ENCODE results near the gene RCBTB1. TPM values are rescaled to one million over a fixed set of nuclear protein-coding genes. Genes with fewer than 3 reads are reported as not detected.
"Not testable (repeated sequence)": the region's sequence is repeated elsewhere in the genome, so short reads cannot be mapped to it uniquely, and the experiment has no call there.

Gene RCBTB1
- total RNA-seq, 1 donor from 2014 or later = 10.1 TPM

DNA sequence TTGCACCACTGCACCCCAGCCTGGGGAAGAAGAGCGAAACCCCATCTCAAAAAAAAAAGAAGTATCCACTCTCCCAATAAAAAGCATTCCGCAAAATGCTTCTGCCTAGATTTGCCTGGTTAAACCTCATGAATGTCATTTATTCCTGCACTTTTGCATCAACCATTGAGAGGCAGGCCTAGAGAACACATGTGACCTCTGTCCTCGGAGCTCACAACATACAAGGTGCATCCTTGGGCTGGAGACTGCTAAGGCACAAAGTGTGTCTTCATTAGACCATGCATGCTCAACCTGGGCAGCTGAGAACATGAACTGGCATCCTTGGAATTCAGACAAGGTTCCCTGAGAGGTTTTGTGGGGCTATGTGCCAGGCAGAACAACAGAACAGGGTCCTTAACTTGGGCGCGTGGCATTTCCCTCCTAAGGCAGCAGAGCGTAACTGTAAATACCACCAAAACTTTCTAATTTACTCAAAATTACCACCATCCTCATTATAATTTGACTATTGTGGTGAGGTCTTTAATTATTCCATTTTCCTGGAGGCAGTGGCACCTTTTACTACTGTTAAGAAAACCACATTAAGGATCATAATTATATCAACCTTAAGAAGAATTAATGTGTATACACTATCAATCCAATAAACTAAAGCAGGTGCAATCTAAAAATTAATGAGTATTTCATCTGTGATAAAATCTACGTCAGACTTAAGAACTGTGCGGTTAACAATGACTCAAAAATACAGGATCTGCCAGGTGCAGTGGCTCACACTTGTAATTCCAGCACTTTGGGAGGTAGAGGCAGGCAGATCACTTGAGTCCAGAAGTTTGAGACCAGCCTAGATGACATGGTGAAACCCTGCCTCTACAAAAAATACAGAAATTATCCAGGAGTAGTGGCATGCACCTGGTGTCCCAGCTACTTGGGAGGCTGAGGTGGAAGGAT, 13.8 kb downstream of the RCBTB1 start:
- no peak for DNase-seq (ENCODE audit: extremely low spot score in 2 of 2)
- TF ChIP-seq POLR2A (IDR thresholded peaks at IDR 0.05) (no peak), POLR2AphosphoS5 (IDR thresholded peaks at IDR 0.05; ENCODE audit: insufficient read depth in 1 of 2, low read depth in 1 of 2) (no peak)
- TF ChIP-seq, protein P1, sequence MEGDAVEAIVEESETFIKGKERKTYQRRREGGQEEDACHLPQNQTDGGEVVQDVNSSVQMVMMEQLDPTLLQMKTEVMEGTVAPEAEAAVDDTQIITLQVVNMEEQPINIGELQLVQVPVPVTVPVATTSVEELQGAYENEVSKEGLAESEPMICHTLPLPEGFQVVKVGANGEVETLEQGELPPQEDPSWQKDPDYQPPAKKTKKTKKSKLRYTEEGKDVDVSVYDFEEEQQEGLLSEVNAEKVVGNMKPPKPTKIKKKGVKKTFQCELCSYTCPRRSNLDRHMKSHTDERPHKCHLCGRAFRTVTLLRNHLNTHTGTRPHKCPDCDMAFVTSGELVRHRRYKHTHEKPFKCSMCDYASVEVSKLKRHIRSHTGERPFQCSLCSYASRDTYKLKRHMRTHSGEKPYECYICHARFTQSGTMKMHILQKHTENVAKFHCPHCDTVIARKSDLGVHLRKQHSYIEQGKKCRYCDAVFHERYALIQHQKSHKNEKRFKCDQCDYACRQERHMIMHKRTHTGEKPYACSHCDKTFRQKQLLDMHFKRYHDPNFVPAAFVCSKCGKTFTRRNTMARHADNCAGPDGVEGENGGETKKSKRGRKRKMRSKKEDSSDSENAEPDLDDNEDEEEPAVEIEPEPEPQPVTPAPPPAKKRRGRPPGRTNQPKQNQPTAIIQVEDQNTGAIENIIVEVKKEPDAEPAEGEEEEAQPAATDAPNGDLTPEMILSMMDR (IDR thresholded peaks at IDR 0.05) = no peak
- no peaks in the 10 kb centered on the region for H3K36me3 ChIP-seq

DNA sequence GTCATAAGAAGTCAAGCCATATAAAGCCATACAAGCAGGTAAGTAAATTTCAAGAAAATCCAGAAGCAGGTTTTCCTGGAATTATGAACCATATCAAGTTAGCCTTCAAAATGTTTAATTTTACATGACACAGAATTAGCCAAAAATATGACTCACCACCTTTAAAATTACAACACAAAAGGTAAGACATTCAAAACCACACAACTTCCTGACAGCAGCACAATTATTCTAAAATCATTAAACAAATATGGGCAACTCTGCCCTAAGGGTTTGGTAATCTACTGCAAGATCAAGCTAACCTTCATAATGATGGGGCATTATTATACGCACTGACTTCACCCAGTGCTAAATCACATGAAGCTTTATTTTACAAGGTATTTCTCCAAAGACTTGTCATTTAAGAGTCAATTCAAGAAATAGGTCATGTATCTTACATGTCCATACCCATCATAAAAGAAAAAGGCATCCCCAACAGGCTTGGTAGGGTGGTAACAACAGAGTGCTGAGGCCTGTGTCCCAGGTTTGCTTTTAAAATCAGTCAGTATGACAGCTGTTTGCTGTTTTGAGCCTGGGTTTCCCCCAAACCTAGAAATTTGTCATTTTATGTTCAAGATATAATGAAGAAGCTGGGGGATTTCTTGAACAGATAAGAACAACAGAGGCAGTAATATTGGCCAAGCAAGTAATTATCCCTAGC, 15.2 kb downstream of the RCBTB1 start:
- H3K27ac ChIP-seq = no peak overlapping the region

More for the DNA sequence above, 13.8 kb downstream of the RCBTB1 start:
- Histone ChIP-seq H3K4me3 (no peak overlapping the region), H3K9me3 (no peaks in the 10 kb centered on the region), H3K27me3 (no peaks in the 10 kb centered on the region), H3K27ac (no peak overlapping the region), H3K4me1 (peaks cover 4% of the 10 kb centered on the region)
- intact Hi-C loops (cut with DNase I) = no loop called here

DNA sequence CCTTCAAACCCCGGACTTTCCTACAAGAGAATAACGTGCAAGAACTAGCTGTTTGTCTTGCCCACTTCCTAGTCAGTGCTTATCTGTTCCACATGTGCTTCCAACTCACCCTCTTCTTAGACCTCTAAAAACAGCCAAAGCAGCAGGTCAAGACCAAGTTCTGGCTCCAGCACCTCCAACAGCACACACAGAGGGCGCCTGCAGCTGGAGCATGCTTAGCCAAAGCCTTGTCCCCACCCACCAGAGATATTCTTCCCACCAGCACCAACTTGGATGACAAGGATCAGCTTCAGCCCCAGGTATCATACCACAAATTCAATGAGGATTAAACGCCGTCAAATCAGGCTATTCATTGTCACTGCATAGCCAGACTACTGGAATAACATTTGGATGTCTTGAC, 17.9 kb downstream of the RCBTB1 start:
- Histone ChIP-seq H3K27me3 (no peaks in the 10 kb centered on the region), H3K36me3 (no peaks in the 10 kb centered on the region), H3K4me1 (peaks cover 4% of the 10 kb centered on the region), H3K27ac (no peak overlapping the region), H3K4me3 (no peak overlapping the region), H3K9me3 (no peaks in the 10 kb centered on the region)
- TF ChIP-seq POLR2AphosphoS5 (IDR thresholded peaks at IDR 0.05; ENCODE audit: insufficient read depth in 1 of 2, low read depth in 1 of 2) = no peak
- no peak for TF ChIP-seq POLR2A (IDR thresholded peaks at IDR 0.05)
- TF ChIP-seq, protein P1 (IDR thresholded peaks at IDR 0.05) = no peak
- no peak for DNase-seq (ENCODE audit: extremely low spot score in 2 of 2)
- intact Hi-C loops (cut with DNase I) = no loop called here

More for the DNA sequence above, 15.2 kb downstream of the RCBTB1 start:
- Histone ChIP-seq H3K4me1 (peaks cover 4% of the 10 kb centered on the region), H3K27me3 (no peaks in the 10 kb centered on the region), H3K9me3 (no peaks in the 10 kb centered on the region), H3K36me3 (no peaks in the 10 kb centered on the region), H3K4me3 (no peak overlapping the region)
- DNase-seq (ENCODE audit: extremely low spot score in 2 of 2) = no peak
- TF ChIP-seq, protein P1 (IDR thresholded peaks at IDR 0.05) = no peak
- TF ChIP-seq POLR2AphosphoS5 (IDR thresholded peaks at IDR 0.05; ENCODE audit: insufficient read depth in 1 of 2, low read depth in 1 of 2) (peak in 1 of 2 donors; percentile 46), POLR2A (IDR thresholded peaks at IDR 0.05) (no peak)
- intact Hi-C loops (cut with DNase I) = no loop called here

DNA sequence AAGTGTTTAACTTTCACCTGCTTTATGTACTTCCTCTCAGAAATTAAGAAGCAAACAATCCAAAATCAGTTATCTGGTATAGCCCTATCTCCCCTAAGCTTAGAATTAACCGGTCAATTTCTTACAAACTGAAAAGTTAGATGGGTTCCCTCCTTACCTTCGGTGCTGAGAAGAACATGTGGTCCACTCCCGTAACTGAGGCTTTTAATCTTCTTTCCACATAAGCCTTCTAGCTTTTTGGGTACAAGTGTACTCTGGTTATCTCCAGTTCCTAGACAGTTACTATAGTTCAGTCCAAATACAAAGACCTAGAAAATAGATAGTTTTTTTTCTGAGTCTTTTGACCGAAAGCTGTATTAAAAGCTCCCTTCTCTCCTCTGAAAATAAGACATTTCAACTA, 18.9 kb downstream of the RCBTB1 start:
- Histone ChIP-seq H3K4me3 (no peak overlapping the region), H3K9me3 (no peaks in the 10 kb centered on the region), H3K4me1 (peaks cover under 1% of the 10 kb centered on the region), H3K36me3 (no peaks in the 10 kb centered on the region), H3K27ac (no peak overlapping the region), H3K27me3 (no peaks in the 10 kb centered on the region)
- intact Hi-C loops (cut with DNase I) = no loop called here
- DNase-seq (ENCODE audit: extremely low spot score in 2 of 2) = no peak
- TF ChIP-seq, protein P1 (IDR thresholded peaks at IDR 0.05) = no peak
- TF ChIP-seq POLR2AphosphoS5 (IDR thresholded peaks at IDR 0.05; ENCODE audit: insufficient read depth in 1 of 2, low read depth in 1 of 2) (no peak), POLR2A (IDR thresholded peaks at IDR 0.05) (no peak)

DNA sequence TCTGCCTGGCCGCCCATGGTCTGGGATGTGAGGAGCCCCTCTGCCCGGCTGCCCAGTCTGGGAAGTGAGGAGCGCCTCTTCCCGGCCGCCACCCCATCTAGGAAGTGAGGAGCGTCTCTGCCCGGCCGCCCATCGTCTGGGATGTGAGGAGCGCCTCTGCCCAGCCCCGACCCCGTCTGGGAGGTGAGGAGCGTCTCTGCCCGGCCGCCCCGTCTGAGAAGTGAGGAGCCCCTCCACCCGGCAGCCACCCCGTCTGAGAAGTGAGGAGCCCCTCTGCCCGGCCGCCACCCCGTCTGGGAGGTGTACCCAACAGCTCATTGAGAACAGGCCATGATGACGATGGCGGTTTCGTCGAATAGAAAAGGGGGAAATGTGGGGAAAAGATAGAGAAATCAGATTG, 19.9 kb downstream of the RCBTB1 start:
- DNase-seq (ENCODE audit: extremely low spot score in 2 of 2); H3K9me3 ChIP-seq; intact Hi-C loops (cut with DNase I); H3K4me3 ChIP-seq; H3K27me3 ChIP-seq; H3K4me1 ChIP-seq; H3K36me3 ChIP-seq; H3K27ac ChIP-seq: not testable (repeated sequence)
